NCI-H1105 (cell line): Measurements from ENCODE around the gene ZNF354C.
"Not testable (repeated sequence)": the region's sequence is repeated elsewhere in the genome, so short reads cannot be mapped to it uniquely, and the experiment has no call there.

ENCODE experiments used
- DNase-seq: peaks from one replicate; lab custom pipeline; 2025; lab: John Stamatoyannopoulos, UW

The ZNF354C gene

DNA sequence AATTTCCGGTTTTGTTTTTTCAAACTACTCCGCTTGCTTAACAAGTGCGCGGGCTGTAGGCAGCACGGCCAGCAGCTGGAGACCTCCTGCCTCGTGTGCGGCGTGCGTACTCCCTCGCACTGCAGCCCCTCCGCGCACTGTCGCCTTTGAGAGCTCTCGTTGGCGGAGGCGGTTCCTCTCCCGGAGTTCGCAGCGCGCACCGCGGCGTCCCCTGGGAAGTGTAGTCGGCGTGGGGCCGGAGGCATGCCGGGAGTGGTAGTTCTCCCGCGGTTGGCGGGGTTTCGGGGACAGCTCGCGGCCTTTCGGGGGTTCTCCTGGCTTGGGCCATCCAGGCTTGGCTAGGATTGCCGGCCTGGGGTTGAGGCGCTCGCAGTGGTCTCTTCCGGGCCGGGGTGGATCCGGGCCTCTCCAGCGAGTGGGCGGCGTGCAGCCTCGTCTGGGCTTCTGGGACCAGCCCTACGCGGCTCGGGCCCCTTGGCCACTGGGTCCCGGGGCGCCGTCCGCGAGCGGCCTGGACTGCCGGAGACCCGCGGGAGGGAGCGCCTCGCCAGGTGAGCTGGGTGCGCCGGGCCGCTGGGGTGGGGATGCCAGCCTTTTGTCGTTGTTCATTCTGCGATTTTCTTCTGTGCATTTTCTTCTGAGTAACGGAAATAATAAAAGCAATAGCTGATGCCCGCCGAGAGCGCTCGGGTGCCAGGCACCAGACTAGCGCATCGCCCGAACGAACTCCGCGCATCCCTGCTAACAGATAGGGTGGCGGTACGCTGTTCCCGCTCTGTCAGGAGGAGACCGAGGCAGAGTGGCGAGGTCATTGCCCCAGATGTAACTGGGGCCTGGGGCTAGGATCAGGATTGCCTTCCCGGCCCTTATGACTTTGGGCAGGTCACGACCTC, at the start of gene ZNF354C:
Gene ZNF354C, plus strand, starts transcription at position 258 of the 893 bp plus-strand sequence. CDS start 1,696 bp downstream, outside the sequence.
- DNase-seq = no peak

DNA sequence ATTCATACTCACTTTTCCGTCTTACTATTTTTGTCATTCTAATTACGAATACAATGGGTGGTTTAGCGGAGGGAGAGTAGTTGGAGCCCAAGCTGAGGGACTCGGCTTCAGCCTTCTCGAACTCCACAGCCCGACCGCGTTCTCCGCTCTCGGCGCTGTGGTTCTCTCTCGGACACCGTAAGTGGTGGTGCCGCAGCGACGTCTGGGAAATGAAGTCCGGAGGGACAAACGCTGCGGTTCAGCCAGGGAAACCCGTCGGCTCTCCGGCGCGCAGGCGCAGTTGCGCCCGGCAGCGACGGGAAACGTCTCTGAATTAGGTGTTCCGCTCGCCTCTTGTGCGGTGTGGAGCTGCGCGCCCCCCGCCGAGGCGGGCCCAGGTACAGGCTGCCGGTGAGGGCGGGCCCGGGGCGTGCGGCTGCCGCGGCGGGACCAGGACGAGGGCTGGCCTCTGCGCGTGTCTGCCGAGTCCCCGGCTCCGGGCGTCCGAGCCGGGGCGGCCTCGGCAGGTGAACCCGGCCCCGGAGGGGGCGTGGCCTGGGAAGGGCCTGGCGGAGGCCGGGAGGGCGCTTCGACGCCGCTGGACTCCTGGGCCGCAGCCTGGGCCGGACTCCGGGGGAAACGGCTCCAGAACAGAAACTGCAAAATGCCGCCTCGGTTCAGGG, 36.5 kb upstream of the ZNF354C start, which contains the start of gene ZNF879:
Gene ZNF879, plus strand, starts transcription at position 277 of the 662 bp plus-strand sequence. CDS start 1,201 bp downstream, outside the sequence.
- DNase-seq = peak; percentile 75

DNA sequence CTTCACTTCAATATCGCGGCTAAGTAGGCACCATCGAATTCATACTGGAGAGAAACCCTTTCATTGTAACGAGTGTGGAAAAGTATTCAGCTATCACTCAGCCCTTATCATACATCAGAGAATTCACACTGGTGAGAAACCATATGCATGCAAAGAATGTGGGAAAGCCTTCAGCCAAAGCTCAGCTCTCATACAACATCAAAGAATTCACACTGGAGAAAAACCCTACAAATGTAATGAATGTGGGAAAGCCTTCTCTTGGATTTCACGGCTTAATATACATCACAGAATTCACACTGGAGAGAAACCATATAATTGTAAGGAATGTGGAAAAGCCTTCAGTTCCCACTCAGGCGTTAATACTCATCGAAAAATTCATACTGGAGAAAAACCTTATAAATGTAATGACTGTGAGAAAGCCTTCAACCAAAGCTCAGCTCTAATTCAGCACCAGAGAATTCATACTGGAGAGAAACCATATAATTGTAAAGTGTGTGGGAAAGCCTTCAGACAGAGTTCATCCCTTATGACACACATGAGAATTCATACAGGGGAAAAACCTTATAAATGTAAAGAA, 27.1 kb upstream of the ZNF354C start:
- DNase-seq = no peak

- no peak for DNase-seq
These were observed 15.4 kb upstream of the ZNF354C start for GRCh38 chr5:179044765-179045164.

GRCh38 chr5:179051784-179052183, 8.4 kb upstream of the ZNF354C start:
- no peak for DNase-seq

- DNase-seq = no peak
These were observed 6.0 kb upstream of the ZNF354C start for GRCh38 chr5:179054036-179054785.

- DNase-seq = no peak
These were observed 5.3 kb upstream of the ZNF354C start for GRCh38 chr5:179054876-179055275.

DNA sequence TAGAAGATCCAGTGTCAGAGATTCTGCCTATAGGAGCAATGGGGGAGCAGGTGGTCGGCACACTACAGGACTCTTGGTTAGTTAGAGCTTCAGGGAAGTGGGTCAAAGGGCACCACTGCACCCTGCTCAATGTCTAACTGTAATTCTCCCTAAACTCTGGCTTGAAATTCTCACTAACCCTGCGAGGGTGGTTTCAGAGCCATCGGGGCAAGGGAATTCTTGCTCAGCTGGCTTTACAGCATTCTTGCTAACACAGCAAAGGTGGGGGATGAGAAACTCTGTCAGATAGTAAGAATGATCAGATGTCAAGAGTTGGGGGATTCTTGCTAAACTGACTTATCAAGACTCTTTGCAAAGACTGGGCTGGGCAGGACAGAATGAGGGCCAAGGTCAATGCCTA, 4.7 kb upstream of the ZNF354C start:
- no peak for DNase-seq

GRCh38 chr5:179055841-179056240, 4.3 kb upstream of the ZNF354C start:
- no peak for DNase-seq

GRCh38 chr5:179061025-179061424, 852 bp downstream of the ZNF354C start:
- no peak for DNase-seq

DNA sequence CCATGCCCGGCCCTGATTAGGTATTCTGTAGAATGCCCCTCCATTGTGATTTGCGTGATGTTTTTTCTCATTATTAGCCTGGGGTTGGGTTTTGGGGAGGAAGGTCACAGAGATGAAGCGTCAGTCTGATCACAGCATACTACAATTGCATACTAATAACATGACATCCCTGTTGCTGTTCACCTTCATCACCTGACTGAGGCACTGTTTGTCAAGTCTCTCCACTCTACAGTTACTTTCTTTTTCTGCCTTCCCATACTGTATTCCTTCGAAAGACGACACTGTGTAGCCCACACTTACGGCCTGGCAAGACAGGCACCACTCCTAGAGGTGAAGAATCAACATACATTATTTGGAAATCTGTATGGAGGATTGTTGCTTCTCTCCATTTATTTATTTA, 5.5 kb downstream of the ZNF354C start:
- DNase-seq = no peak

DNA sequence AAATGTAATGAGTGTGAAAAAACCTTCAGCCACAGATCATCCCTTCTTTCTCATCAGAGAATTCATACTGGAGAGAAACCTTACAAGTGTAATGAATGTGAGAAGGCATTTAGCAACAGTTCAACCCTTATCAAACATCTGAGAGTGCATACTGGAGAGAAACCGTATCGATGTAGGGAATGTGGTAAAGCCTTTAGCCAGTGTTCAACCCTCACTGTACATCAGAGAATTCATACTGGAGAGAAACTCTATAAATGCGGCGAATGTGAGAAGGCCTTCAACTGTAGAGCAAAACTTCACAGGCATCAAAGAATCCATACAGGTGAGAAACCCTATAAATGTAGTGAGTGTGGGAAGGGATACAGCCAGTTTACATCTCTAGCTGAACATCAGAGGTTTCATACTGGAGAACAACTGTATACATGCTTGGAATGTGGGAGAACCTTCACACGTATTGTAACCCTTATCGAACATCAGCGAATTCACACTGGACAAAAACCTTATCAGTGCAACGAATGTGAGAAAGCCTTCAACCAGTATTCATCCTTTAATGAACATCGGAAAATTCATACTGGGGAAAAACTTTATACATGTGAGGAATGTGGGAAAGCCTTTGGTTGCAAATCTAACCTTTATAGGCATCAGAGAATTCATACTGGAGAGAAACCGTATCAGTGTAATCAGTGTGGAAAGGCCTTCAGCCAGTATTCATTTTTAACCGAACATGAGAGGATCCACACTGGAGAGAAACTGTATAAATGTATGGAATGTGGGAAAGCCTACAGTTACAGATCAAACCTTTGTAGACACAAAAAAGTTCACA, 19.2 kb downstream of the ZNF354C start:
- DNase-seq = no peak

GRCh38 chr5:179080724-179081123, 20.6 kb downstream of the ZNF354C start:
- DNase-seq = no peak

GRCh38 chr5:179089502-179089901, 29.3 kb downstream of the ZNF354C start:
- DNase-seq = no peak

- not testable (repeated sequence) for DNase-seq
These were observed 41.1 kb downstream of the ZNF354C start for GRCh38 chr5:179101282-179101681.

- DNase-seq = no peak
These were observed 50.4 kb downstream of the ZNF354C start for GRCh38 chr5:179110528-179110927.

DNA sequence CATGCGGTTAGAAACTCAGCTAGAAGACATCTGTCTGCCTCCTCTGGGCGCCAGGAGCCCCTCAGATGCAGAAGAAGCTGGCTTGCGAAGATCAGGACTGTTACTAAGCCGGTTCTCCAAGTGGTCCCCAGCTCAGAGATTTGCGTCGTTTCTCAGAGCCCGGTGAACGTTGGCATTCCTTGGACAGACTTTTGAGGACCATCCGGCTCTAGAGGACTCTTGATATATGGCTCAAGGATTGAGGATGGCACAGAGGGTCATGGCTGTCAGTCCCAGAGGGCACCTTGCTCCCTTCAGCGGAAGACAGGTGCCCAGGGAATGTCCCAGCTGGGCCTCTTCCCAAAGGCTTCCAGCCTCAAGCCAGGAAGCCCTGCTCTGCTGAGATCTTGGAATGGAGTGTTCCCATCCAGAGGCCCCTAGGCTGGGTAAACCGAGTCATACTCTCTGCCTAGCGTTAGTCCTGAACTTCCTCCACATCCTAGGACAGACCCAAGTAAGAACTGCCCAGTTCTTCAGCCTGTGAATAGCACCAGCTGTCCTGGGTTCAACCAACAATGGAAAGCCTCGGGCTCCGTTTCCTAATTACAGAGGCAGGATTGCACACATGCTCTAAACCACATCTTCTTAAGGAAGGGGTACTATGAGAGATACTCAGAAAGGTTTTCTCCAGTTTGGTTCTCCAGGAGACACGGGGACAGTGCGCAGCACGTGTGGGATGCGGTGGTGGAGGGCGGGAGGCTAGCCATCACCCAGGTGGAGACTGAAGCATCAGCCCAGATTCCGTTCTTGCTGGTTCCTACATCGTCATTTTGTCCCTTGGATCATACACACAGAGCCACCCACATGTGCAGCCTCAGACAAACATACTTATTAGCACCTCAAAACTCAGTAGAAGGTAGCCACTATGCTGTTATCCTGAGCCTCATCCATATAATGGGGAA, 51.4 kb downstream of the ZNF354C start:
- no peak for DNase-seq

DNA sequence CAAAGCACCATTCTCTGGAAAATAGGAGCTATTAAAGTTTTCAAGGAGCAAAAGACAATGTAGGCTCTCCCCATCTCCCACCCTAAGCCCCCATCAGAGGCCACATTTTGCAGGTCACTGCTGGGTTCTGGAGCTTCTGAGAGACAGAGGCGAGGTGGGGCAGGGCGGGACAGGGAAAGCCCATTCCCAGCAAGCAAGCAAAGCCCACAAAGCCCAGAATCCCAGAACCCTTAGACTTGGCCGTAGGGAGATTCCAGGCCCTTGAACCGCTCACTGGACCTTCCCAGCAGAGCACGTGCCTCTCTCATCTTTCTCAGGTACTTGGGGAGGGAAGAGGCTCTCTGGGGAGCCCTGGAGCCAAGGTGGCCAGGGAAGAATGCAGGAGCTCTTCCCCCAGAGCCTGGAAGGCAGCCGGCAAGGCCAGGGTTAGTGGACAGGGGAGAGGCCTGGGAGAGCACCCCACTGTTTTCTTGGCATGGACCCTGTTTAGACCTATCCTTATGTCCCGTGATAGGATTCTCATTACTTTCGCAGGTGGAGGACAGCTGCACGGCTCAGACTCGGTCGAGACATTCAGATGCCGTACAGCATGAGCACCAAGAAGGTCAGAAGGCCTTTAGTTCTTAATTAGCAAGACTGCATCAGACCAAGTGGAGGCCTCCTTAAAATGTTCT, 52.4 kb downstream of the ZNF354C start:
- no peak for DNase-seq

- no peak for DNase-seq
These were observed 53.0 kb downstream of the ZNF354C start for GRCh38 chr5:179113143-179113530.
